ENCODE data around the gene APPL2. TPM values are rescaled to one million over a fixed set of nuclear protein-coding genes. Genes with fewer than 3 reads are reported as not detected.
A peak's percentile ranks its signal among the peaks of the same experiment; 100 is the strongest.

The APPL2 gene
- total RNA-seq, 1 experiment from 2014 or later = 46.4 TPM

- DNase-seq (ENCODE audit: low spot score) = no peak
Observed at GRCh38 chr12:105222726-105223351, 13.1 kb downstream of the APPL2 start.

GRCh38 chr12:105222284-105222655 is 13.7 kb downstream of the APPL2 start:
- no peak for DNase-seq (ENCODE audit: low spot score)

- no peak for DNase-seq (ENCODE audit: low spot score)
Observed at GRCh38 chr12:105221583-105222283, 14.2 kb downstream of the APPL2 start.

GRCh38 chr12:105220929-105221290 is 15.1 kb downstream of the APPL2 start:
- DNase-seq (ENCODE audit: low spot score) = no peak

- no peak for DNase-seq (ENCODE audit: low spot score)
Observed at GRCh38 chr12:105220150-105220928, 15.6 kb downstream of the APPL2 start.

GRCh38 chr12:105219261-105220028 is 16.5 kb downstream of the APPL2 start:
- DNase-seq (ENCODE audit: low spot score) = no peak

- no peak for DNase-seq (ENCODE audit: low spot score)
Observed at GRCh38 chr12:105218434-105218833, 17.5 kb downstream of the APPL2 start.

- peak; percentile 52 for DNase-seq (ENCODE audit: low spot score)
Observed at GRCh38 chr12:105214670-105215375, 21.2 kb downstream of the APPL2 start.

- no peak for DNase-seq (ENCODE audit: low spot score)
Observed at GRCh38 chr12:105214148-105214547, 21.8 kb downstream of the APPL2 start.

GRCh38 chr12:105212438-105212837 is 23.5 kb downstream of the APPL2 start:
- DNase-seq (ENCODE audit: low spot score) = peak; percentile 81

GRCh38 chr12:105209091-105209490 is 26.9 kb downstream of the APPL2 start:
- DNase-seq (ENCODE audit: low spot score) = no peak

- no peak for DNase-seq (ENCODE audit: low spot score)
Observed at GRCh38 chr12:105206686-105207374, 29.1 kb downstream of the APPL2 start.

GRCh38 chr12:105205322-105206048 is 30.5 kb downstream of the APPL2 start:
- no peak for DNase-seq (ENCODE audit: low spot score)

- DNase-seq (ENCODE audit: low spot score) = peak; percentile 46
Observed at GRCh38 chr12:105204916-105205315, 31.1 kb downstream of the APPL2 start.

GRCh38 chr12:105204127-105204526 is 31.8 kb downstream of the APPL2 start:
- DNase-seq (ENCODE audit: low spot score) = no peak

GRCh38 chr12:105202202-105202601 is 33.8 kb downstream of the APPL2 start:
- DNase-seq (ENCODE audit: low spot score) = no peak

- DNase-seq (ENCODE audit: low spot score) = no peak
Observed at GRCh38 chr12:105201299-105201698, 34.7 kb downstream of the APPL2 start.

- DNase-seq (ENCODE audit: low spot score) = no peak
Observed at GRCh38 chr12:105200385-105200784, 35.6 kb downstream of the APPL2 start.

- no peak for DNase-seq (ENCODE audit: low spot score)
Observed at GRCh38 chr12:105198961-105199360, 37.0 kb downstream of the APPL2 start.

- DNase-seq (ENCODE audit: low spot score) = no peak
Observed at GRCh38 chr12:105196090-105196489, 39.9 kb downstream of the APPL2 start.

Data from A172 (cell line).